ENCODE results near the gene KAT2B.

- no peak for TF ChIP-seq CTCF (IDR thresholded peaks at IDR 0.05 in 2 of 3, conservative IDR thresholded peaks at IDR 0.05 in 1 of 3; ENCODE audit: borderline replicate concordance in 1 of 3, insufficient read depth in 1 of 3, low read depth in 2 of 3, low read length in 2 of 3)
- TF ChIP-seq YY1 (IDR thresholded peaks at IDR 0.05; ENCODE audit: extremely low read depth, insufficient replicate concordance, low read depth, low read length), result no peak
- no peak for TF ChIP-seq POLR2A (IDR thresholded peaks at IDR 0.05; ENCODE audit: borderline replicate concordance, extremely low read depth, insufficient read depth, insufficient read length)
- TF ChIP-seq ELF1 (IDR thresholded peaks at IDR 0.05; ENCODE audit: borderline replicate concordance, low read depth), result no peak
- TF ChIP-seq EZH2 (IDR thresholded peaks at IDR 0.05), result no peak
- no peak for TF ChIP-seq POLR2AphosphoS5 (IDR thresholded peaks at IDR 0.05; ENCODE audit: low read depth, low read length)
These were observed 154.7 kb downstream of the KAT2B start for GRCh38 chr3:20194793-20195460.
